GM19239 (cell line): ENCODE data around the gene RABL6.
A peak's percentile ranks its signal among the peaks of the same experiment; 100 is the strongest.
"Not testable (repeated sequence)": the region's sequence is repeated elsewhere in the genome, so short reads cannot be mapped to it uniquely, and the experiment has no call there.

Experiments
- DNase-seq: peaks from one replicate; pipeline ENCODE4 v3.0.0; 2011; ENCODE audit warnings: low spot score; ENCODE audit not compliant: insufficient read length
- FAIRE-seq: peaks from 2 replicates; lab custom pipeline; 2011; peaks lifted over from hg19 to GRCh38; lab: Jason Lieb, UNC

RABL6 gene

GRCh38 chr9:136831002-136831719, 23.4 kb downstream of the RABL6 start:
- DNase-seq (no peak), FAIRE-seq (no peak)

GRCh38 chr9:136831720-136832104, 24.0 kb downstream of the RABL6 start:
- FAIRE-seq (no peak), DNase-seq (no peak)

- FAIRE-seq: no peak
- no peak for DNase-seq
Observed at GRCh38 chr9:136832581-136832980, 24.8 kb downstream of the RABL6 start.

GRCh38 chr9:136833381-136834048, 25.8 kb downstream of the RABL6 start:
- FAIRE-seq, DNase-seq: not testable (repeated sequence)

GRCh38 chr9:136835162-136835931, 27.6 kb downstream of the RABL6 start:
- DNase-seq (no peak), FAIRE-seq (no peak)

- no peak for DNase-seq
- no peak for FAIRE-seq
Observed at GRCh38 chr9:136835932-136836904, 28.5 kb downstream of the RABL6 start.

GRCh38 chr9:136837146-136837855, 29.6 kb downstream of the RABL6 start:
- FAIRE-seq (no peak), DNase-seq (no peak)

- FAIRE-seq, DNase-seq: not testable (repeated sequence)
Observed at GRCh38 chr9:136837856-136838277, 30.1 kb downstream of the RABL6 start.

- no peak for FAIRE-seq
- no peak for DNase-seq
Observed at GRCh38 chr9:136838314-136839228, 30.8 kb downstream of the RABL6 start.

GRCh38 chr9:136839229-136840139, 31.7 kb downstream of the RABL6 start:
- FAIRE-seq (no peak), DNase-seq (no peak)

GRCh38 chr9:136840140-136840876, 32.6 kb downstream of the RABL6 start:
- DNase-seq: no peak
- no peak for FAIRE-seq

- DNase-seq (no peak), FAIRE-seq (no peak)
Observed at GRCh38 chr9:136840877-136841645, 33.3 kb downstream of the RABL6 start.

- DNase-seq, FAIRE-seq: not testable (repeated sequence)
Observed at GRCh38 chr9:136841646-136842379, 34.1 kb downstream of the RABL6 start.

GRCh38 chr9:136842380-136842948, 34.7 kb downstream of the RABL6 start, which contains the start of gene AJM1:
Gene AJM1 (plus strand): TSS chr9:136842478. CDS start chr9:136844415, 1,937 bp downstream.
- DNase-seq: peak; percentile 97
- peak; percentile 90 for FAIRE-seq
